H9 (cell line): ENCODE measurements around the gene KPTN. TPM values are rescaled to one million over a fixed set of nuclear protein-coding genes. Genes with fewer than 3 reads are reported as not detected.

Source experiments
- DNase-seq: peaks from one replicate; pipeline ENCODE4 v3.0.0-alpha.2; 2017
- H2AFZ ChIP-seq: one replicate; pipeline ENCODE4 v1.6.1; 2013; ENCODE audit warnings: mild to moderate bottlenecking, low read length, control low read depth, moderate library complexity
- H2AK5ac ChIP-seq: 2 replicates; pipeline ENCODE4 v1.6.1; 2013; ENCODE audit warnings: low read length, control low read depth, mixed read lengths; ENCODE audit not compliant: insufficient read length
- H2BK120ac ChIP-seq: one replicate; pipeline ENCODE4 v1.6.1; 2013; ENCODE audit warnings: low read depth, mild to moderate bottlenecking, low read length, control low read depth, inconsistent platforms; ENCODE audit not compliant: poor library complexity, severe bottlenecking
- H2BK12ac ChIP-seq: 2 replicates; pipeline ENCODE4 v1.6.1; 2013; ENCODE audit warnings: low read length, control low read depth, mixed read lengths, low read depth; ENCODE audit not compliant: insufficient read length
- H2BK15ac ChIP-seq: 2 replicates; pipeline ENCODE4 v1.6.1; 2013; ENCODE audit warnings: low read depth, low read length, control low read depth
- H2BK20ac ChIP-seq: one replicate; pipeline ENCODE4 v1.6.1; 2013; ENCODE audit warnings: low read depth, mild to moderate bottlenecking, low read length, control low read depth, inconsistent platforms; ENCODE audit not compliant: poor library complexity, severe bottlenecking
- H2BK5ac ChIP-seq: 2 replicates; pipeline ENCODE4 v1.6.1; 2013; ENCODE audit warnings: low read length, control low read depth, mixed read lengths; ENCODE audit not compliant: insufficient read length
- H3K14ac ChIP-seq: 2 replicates; pipeline ENCODE4 v1.6.1; 2013; ENCODE audit warnings: low read length, control low read depth; ENCODE audit not compliant: insufficient read depth
- H3K18ac ChIP-seq: 2 replicates; pipeline ENCODE4 v1.6.1; 2013; ENCODE audit warnings: low read depth, mild to moderate bottlenecking, mixed read lengths, low read length, control low read depth; ENCODE audit not compliant: insufficient read length
- H3K23ac ChIP-seq: 2 replicates; pipeline ENCODE4 v1.6.1; 2013; ENCODE audit warnings: low read length, control low read depth, mixed read lengths, low read depth; ENCODE audit not compliant: insufficient read length
- H3K23me2 ChIP-seq: 2 replicates; pipeline ENCODE4 v1.6.1; 2013; ENCODE audit warnings: low read depth, mild to moderate bottlenecking, mixed read lengths, low read length, control low read depth; ENCODE audit not compliant: insufficient read length, poor library complexity, severe bottlenecking
- H3K27ac ChIP-seq: 2 replicates; pipeline ENCODE4 v1.5.1; 2013; ENCODE audit warnings: low read length, control low read depth, mixed read lengths, low read depth; ENCODE audit not compliant: insufficient read length
- H3K27me3 ChIP-seq: 2 replicates; pipeline ENCODE4 v1.6.1; 2013; ENCODE audit warnings: low read length, control low read depth, inconsistent platforms; ENCODE audit not compliant: insufficient read depth
- H3K4ac ChIP-seq: 2 replicates; pipeline ENCODE4 v1.6.1; 2013; ENCODE audit warnings: low read depth, mild to moderate bottlenecking, control low read depth, inconsistent platforms, low read length, moderate library complexity
- H3K4me1 ChIP-seq: 2 replicates; pipeline ENCODE4 v1.6.1; 2013; ENCODE audit warnings: low read length, control low read depth, inconsistent platforms; ENCODE audit not compliant: insufficient read depth
- H3K4me2 ChIP-seq: 2 replicates; pipeline ENCODE4 v1.6.1; 2013; ENCODE audit warnings: low read length, control low read depth, mixed read lengths; ENCODE audit not compliant: insufficient read length, insufficient read depth
- H3K56ac ChIP-seq: 2 replicates; pipeline ENCODE4 v1.6.1; 2013; ENCODE audit warnings: low read depth, mild to moderate bottlenecking, mixed read lengths, low read length, control low read depth; ENCODE audit not compliant: insufficient read length
- H3K79me1 ChIP-seq: 2 replicates; pipeline ENCODE4 v1.6.1; 2013; ENCODE audit warnings: low read depth, mild to moderate bottlenecking, moderate library complexity, low read length, control low read depth, inconsistent platforms; ENCODE audit not compliant: insufficient read depth, poor library complexity, severe bottlenecking
- H3K79me2 ChIP-seq: 2 replicates; pipeline ENCODE4 v1.6.1; 2013; ENCODE audit warnings: low read length, control low read depth, inconsistent platforms; ENCODE audit not compliant: insufficient read depth
- H3K9ac ChIP-seq: 2 replicates; pipeline ENCODE4 v1.6.1; 2013; ENCODE audit warnings: low read length, control low read depth, mixed read lengths; ENCODE audit not compliant: insufficient read length; ENCODE audit errors: extremely low read depth
- H3K9me3 ChIP-seq: one replicate; pipeline ENCODE4 v1.6.1; 2013; ENCODE audit warnings: low read depth, low read length, inconsistent platforms; ENCODE audit not compliant: control insufficient read depth
- H3T11ph ChIP-seq: one replicate; pipeline ENCODE4 v1.6.1; 2013; ENCODE audit warnings: mild to moderate bottlenecking, low read length, control low read depth, inconsistent platforms
- H4K20me1 ChIP-seq: one replicate; pipeline ENCODE4 v1.6.1; 2013; ENCODE audit not compliant: control insufficient read depth, insufficient read length, insufficient read depth
- H4K5ac ChIP-seq: 2 replicates; pipeline ENCODE4 v1.6.1; 2013; ENCODE audit warnings: low read depth, mild to moderate bottlenecking, mixed read lengths, low read length, control low read depth; ENCODE audit not compliant: insufficient read length
- H4K8ac ChIP-seq: replicated peaks from 2 replicates; pipeline ENCODE4 v1.6.1; 2013; ENCODE audit warnings: low read length, control low read depth, mixed read lengths, low read depth; ENCODE audit not compliant: insufficient read length
- H4K91ac ChIP-seq: 2 replicates; pipeline ENCODE4 v1.6.1; 2013; ENCODE audit warnings: low read depth, mild to moderate bottlenecking, moderate library complexity, mixed read lengths, low read length, control low read depth; ENCODE audit not compliant: insufficient read length
- H3K27ac Mint-ChIP-seq, 3 experiments: 2 replicates in 2 of 3; 3 replicates in 1 of 3; pipeline ENCODE4 v1.8.0; 2020 to 2021; ENCODE audit warnings: mixed read lengths in 3 of 3, mild to moderate bottlenecking in 1 of 3, moderate library complexity in 1 of 3
- H3K27me3 Mint-ChIP-seq: 2 replicates; pipeline ENCODE4 v1.8.0; 2021; ENCODE audit warnings: low read depth, mild to moderate bottlenecking, moderate library complexity, mixed read lengths
- H3K36me3 Mint-ChIP-seq, 3 experiments: 2 replicates in 2 of 3; 3 replicates in 1 of 3; pipeline ENCODE4 v1.8.0; 2020 to 2021; ENCODE audit warnings: low read depth in 3 of 3, mixed read lengths in 3 of 3; ENCODE audit not compliant: insufficient read depth in 1 of 3
- H3K4me1 Mint-ChIP-seq, 2 experiments: 2 replicates each; pipeline ENCODE4 v1.8.0; 2020; ENCODE audit warnings: mixed read lengths in 2 of 2
- H3K4me3 Mint-ChIP-seq, 2 experiments: 2 replicates in 1 of 2; 3 replicates in 1 of 2; pipeline ENCODE4 v1.8.0; 2020 to 2021; ENCODE audit warnings: mild to moderate bottlenecking in 2 of 2, mixed read lengths in 2 of 2, moderate library complexity in 1 of 2
- H3K9me3 Mint-ChIP-seq, 2 experiments: 2 replicates in 1 of 2; 3 replicates in 1 of 2; pipeline ENCODE4 v1.8.0; 2020; ENCODE audit warnings: mild to moderate bottlenecking in 2 of 2, mixed read lengths in 2 of 2, moderate library complexity in 1 of 2
- CTCF ChIP-seq: fragments of 200-600 bp; sonication (generic); conservative IDR thresholded peaks from 3 replicates; pipeline ENCODE4 v1.8.0; 2021; ENCODE audit warnings: antibody characterized with exemption, mild to moderate bottlenecking
- WGBS: extraction: QIAGEN DNeasy Blood & Tissue Kit; methylation state at CpG from one replicate; pipeline ENCODE4 v1.1.7; 2013; ENCODE audit warnings: missing lambda C conversion rate, low lambda C conversion rate, mixed read lengths; ENCODE audit not compliant: insufficient read length; ENCODE audit errors: extremely low coverage; 5-methylcytosine and 5-hydroxymethylcytosine counted together
- total RNA-seq: library from RNA; stranded (reverse); gene quantifications from 2 replicates; pipeline ENCODE4 v1.2.1, GENCODE V29; 2021

The KPTN gene
- total RNA-seq, 1 experiment from 2014 or later = 35.4 TPM

GRCh38 chr19:47518854-47519253, 34.8 kb upstream of the KPTN start:
- Histone ChIP-seq H3K27me3 (no peaks in the 10 kb centered on the region), H2BK15ac (no peak overlapping the region), H2AK5ac (no peak overlapping the region), H2BK5ac (no peak overlapping the region), H3K18ac (no peak overlapping the region), H3K4me2 (no peak overlapping the region), H3K14ac (no peak overlapping the region), H2BK20ac (no peak overlapping the region), H3K23me2 (peaks cover 7% of the 10 kb centered on the region), H3K4me1 (no peaks in the 10 kb centered on the region), H3K9ac (no peak overlapping the region), H4K20me1 (no peaks in the 10 kb centered on the region), H3T11ph (no peak overlapping the region), H4K91ac (no peak overlapping the region), H2BK120ac (no peak overlapping the region), H2BK12ac (no peak overlapping the region), H4K8ac (no peak overlapping the region), H3K79me1 (peaks cover 5% of the 10 kb centered on the region), H3K23ac (no peak overlapping the region), H3K27ac (no peak overlapping the region), H3K79me2 (peaks cover 7% of the 10 kb centered on the region; the same call in 1 of the 2 replicates), H4K5ac (no peak overlapping the region), H3K9me3 (no peaks in the 10 kb centered on the region), H2AFZ (no peak overlapping the region), H3K4ac (no peak overlapping the region), H3K56ac (no peak overlapping the region)
- peaks cover 0 to 4% (median 0%) of the 10 kb centered on the region in 3 experiments; a peak in 2 of 7 replicates for H3K36me3 Mint-ChIP-seq
- no peaks in the 10 kb centered on the region for H3K9me3 Mint-ChIP-seq
- no peak overlapping the region for H3K27ac Mint-ChIP-seq
- WGBS = no CpG with 5 or more reads among the region's 9 CpGs
- peaks cover 12 to 31% of the 10 kb centered on the region in 2 experiments for H3K4me1 Mint-ChIP-seq
- no peaks in the 10 kb centered on the region; the same call in 1 of the 2 replicates for H3K27me3 Mint-ChIP-seq
- no peak for DNase-seq
- TF ChIP-seq CTCF = no peak
- H3K4me3 Mint-ChIP-seq = no peak overlapping the region
